GM12801 (cell line): ENCODE results near the gene PTPRG.

Experiments used
- CTCF ChIP-seq: IDR thresholded peaks from one replicate; pipeline ENCODE4 v1.5.1; 2011; ENCODE audit warnings: control low read depth; ENCODE audit not compliant: insufficient read length; ENCODE audit errors: extremely low read depth

PTPRG gene

GRCh38 chr3:61967937-61968336, 406.6 kb downstream of the PTPRG start:
- no peak for TF ChIP-seq CTCF

GRCh38 chr3:61974662-61975061, 413.3 kb downstream of the PTPRG start:
- no peak for TF ChIP-seq CTCF

- TF ChIP-seq CTCF: no peak
These were observed 413.8 kb downstream of the PTPRG start for GRCh38 chr3:61975199-61975598.

GRCh38 chr3:61975936-61976335, 414.6 kb downstream of the PTPRG start:
- no peak for TF ChIP-seq CTCF

GRCh38 chr3:61978460-61979419, 417.4 kb downstream of the PTPRG start:
- no peak for TF ChIP-seq CTCF

GRCh38 chr3:61979638-61980037, 418.3 kb downstream of the PTPRG start:
- no peak for TF ChIP-seq CTCF

- no peak for TF ChIP-seq CTCF
These were observed 418.7 kb downstream of the PTPRG start for GRCh38 chr3:61980041-61980440.
